Astrocyte of the cerebellum (primary cell): ENCODE results near the gene CALCB.

Source experiments
- DNase-seq: peaks from one replicate; pipeline ENCODE4 v3.0.0-alpha.2; 2011; ENCODE audit warnings: low read depth
- H3K4me3 ChIP-seq: 2 replicates; pipeline ENCODE4 v1.5.1; 2011; ENCODE audit warnings: mild to moderate bottlenecking, low read depth, low read length, moderate library complexity
- in situ Hi-C: cut with HindIII; loops from 2 replicates; pipeline ENCODE4 v1.10.0; 2017; ENCODE audit warnings: low sequenced_read_pairs
- TF ChIP-seq, protein P1 (sequence below): IDR thresholded peaks from 2 replicates; pipeline ENCODE4 v1.5.1; 2012; ENCODE audit warnings: low read length, low read depth, moderate library complexity, mild to moderate bottlenecking; ENCODE audit errors: missing control alignments

CALCB gene

GRCh38 chr11:15115686-15116085, 42.3 kb downstream of the CALCB start:
- in situ Hi-C loops: no loop called here
- DNase-seq: no peak
- H3K4me3 ChIP-seq: no peak overlapping the region
- TF ChIP-seq, protein P1, sequence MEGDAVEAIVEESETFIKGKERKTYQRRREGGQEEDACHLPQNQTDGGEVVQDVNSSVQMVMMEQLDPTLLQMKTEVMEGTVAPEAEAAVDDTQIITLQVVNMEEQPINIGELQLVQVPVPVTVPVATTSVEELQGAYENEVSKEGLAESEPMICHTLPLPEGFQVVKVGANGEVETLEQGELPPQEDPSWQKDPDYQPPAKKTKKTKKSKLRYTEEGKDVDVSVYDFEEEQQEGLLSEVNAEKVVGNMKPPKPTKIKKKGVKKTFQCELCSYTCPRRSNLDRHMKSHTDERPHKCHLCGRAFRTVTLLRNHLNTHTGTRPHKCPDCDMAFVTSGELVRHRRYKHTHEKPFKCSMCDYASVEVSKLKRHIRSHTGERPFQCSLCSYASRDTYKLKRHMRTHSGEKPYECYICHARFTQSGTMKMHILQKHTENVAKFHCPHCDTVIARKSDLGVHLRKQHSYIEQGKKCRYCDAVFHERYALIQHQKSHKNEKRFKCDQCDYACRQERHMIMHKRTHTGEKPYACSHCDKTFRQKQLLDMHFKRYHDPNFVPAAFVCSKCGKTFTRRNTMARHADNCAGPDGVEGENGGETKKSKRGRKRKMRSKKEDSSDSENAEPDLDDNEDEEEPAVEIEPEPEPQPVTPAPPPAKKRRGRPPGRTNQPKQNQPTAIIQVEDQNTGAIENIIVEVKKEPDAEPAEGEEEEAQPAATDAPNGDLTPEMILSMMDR: no peak

DNA sequence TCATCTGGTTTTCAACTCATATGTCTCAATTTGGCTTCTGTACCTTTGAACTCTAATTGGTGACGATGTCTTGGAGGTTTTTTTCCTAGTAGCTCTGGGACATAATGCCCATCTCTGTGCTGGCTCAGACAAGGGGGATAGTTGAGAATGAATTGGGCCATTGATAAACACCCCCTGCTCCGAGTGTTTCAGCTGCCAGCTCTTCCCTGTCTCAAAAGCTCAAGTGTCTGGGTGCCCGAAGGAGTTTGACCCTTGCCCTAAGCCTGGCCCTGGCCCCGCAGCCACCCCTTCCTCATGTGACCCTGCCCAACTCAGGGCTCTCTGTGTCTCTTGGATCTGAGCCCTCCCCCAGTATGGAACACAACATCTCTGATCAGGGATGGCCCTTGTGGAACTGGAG, 44.4 kb downstream of the CALCB start:
- no peak overlapping the region for H3K4me3 ChIP-seq
- no peak for DNase-seq
- in situ Hi-C loops: no loop called here
- TF ChIP-seq, protein P1: no peak

DNA sequence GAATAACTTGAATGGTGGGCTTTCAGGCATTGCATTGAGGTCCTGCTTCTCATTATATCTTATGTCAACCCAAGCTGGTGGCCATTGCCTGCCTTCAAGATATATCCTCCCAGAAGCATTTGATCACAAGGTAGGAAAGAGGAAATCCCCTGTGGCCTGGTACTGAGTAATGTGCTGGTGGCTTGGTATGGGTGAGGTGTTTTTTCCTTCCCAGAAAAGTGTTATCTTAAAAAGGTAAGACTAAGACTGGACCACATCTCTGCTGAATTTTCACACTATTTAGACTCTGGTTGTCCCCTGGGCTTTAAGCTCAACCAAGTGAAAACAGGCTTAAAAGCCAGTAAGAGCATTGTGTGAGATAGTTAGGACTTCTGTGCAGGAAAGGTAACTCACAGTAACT, 45.0 kb downstream of the CALCB start:
- TF ChIP-seq, protein P1: no peak
- DNase-seq: no peak
- no peak overlapping the region for H3K4me3 ChIP-seq
- in situ Hi-C loops: no loop called here

GRCh38 chr11:15119352-15119751, 46.0 kb downstream of the CALCB start:
- no peak for DNase-seq
- TF ChIP-seq, protein P1: no peak
- H3K4me3 ChIP-seq: no peak overlapping the region
- in situ Hi-C loops: no loop called here

DNA sequence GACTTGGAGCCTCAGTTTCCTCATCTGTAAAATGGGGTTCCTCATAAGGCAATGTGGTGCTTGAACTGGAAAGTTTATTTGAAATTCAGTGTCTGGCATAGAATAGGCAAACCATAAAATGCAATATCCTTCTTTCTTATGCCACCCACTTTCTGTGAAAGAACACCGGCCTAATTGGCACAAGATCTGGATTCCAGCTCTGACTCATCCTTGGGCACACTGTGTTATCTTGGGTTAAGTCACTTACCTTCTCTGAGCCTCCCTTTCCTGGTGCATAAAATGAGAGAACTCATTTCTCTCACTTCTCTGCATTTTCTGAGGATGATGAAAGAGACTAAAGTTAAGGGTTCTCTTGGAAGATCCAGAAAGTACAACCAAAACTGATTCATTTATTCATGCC, 46.4 kb downstream of the CALCB start:
- DNase-seq: no peak
- in situ Hi-C loops: no loop called here
- TF ChIP-seq, protein P1: no peak
- H3K4me3 ChIP-seq: no peak overlapping the region

- DNase-seq: no peak
- no peak overlapping the region for H3K4me3 ChIP-seq
- in situ Hi-C loops: no loop called here
- TF ChIP-seq, protein P1: no peak
These were observed 50.5 kb downstream of the CALCB start for GRCh38 chr11:15123849-15124248.

GRCh38 chr11:15124528-15124927, 51.1 kb downstream of the CALCB start:
- H3K4me3 ChIP-seq: no peak overlapping the region
- TF ChIP-seq, protein P1: no peak
- in situ Hi-C loops: no loop called here
- no peak for DNase-seq
